ENCODE results near the gene R3HCC1L. TPM values are rescaled to one million over a fixed set of nuclear protein-coding genes. Genes with fewer than 3 reads are reported as not detected.

The R3HCC1L gene
- total RNA-seq, 1 experiment from 2014 or later, result 16.2 TPM

DNA sequence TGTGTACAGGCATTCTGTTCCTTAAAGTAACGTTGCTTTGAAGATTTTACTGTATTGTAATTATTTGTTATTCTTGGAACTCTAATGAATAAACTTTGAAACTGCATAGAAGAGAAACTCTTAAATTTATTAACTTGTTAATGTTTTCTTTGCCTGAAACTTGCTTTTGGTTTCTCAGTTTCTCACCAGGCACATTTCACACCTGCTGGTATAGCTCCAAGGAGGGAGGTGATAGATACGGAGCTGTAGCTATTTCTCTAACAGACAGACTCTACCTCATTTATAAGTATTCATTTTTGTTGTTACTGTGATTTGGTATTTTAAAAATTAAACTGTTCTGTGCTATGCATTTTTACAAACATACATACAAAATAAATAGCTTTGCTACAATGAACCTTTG lies 32.7 kb downstream of the R3HCC1L start:
- ChIA-PET POLR2A (ENCODE audit: low non-redundant PET) (no interaction called here), CTCF (no interaction called here)
- H3K4me3 ChIP-seq (ENCODE audit: low read depth, low read length, poor library complexity, severe bottlenecking), result no peak overlapping the region
- TF ChIP-seq, protein P1, sequence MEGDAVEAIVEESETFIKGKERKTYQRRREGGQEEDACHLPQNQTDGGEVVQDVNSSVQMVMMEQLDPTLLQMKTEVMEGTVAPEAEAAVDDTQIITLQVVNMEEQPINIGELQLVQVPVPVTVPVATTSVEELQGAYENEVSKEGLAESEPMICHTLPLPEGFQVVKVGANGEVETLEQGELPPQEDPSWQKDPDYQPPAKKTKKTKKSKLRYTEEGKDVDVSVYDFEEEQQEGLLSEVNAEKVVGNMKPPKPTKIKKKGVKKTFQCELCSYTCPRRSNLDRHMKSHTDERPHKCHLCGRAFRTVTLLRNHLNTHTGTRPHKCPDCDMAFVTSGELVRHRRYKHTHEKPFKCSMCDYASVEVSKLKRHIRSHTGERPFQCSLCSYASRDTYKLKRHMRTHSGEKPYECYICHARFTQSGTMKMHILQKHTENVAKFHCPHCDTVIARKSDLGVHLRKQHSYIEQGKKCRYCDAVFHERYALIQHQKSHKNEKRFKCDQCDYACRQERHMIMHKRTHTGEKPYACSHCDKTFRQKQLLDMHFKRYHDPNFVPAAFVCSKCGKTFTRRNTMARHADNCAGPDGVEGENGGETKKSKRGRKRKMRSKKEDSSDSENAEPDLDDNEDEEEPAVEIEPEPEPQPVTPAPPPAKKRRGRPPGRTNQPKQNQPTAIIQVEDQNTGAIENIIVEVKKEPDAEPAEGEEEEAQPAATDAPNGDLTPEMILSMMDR (conservative IDR thresholded peaks at IDR 0.05; ENCODE audit: low read depth, low read length), result no peak
- TF ChIP-seq EZH2 (IDR thresholded peaks at IDR 0.05; ENCODE audit: borderline replicate concordance, low read depth, low read length, poor library complexity, severe bottlenecking), result no peak
- no TSS peak for BruUV-seq (replicated peaks)
- no peaks in the 10 kb centered on the region for H3K27me3 ChIP-seq (replicated peaks; ENCODE audit: insufficient read depth, low read depth, low read length, poor library complexity)
- H3K36me3 ChIP-seq (ENCODE audit: insufficient read depth, low read length, poor library complexity, severe bottlenecking), result no peaks in the 10 kb centered on the region
- intact Hi-C loops (cut with micrococcal nuclease; ENCODE audit: unreplicated experiment), result no loop called here
- H3K4me1 ChIP-seq (ENCODE audit: insufficient read depth, low read length, poor library complexity, severe bottlenecking), result peaks cover 5% of the 10 kb centered on the region
- no peak for DNase-seq (ENCODE audit: low spot score)
- H3K27ac ChIP-seq (ENCODE audit: low read depth, low read length, poor library complexity, severe bottlenecking), result no peak overlapping the region
- H3K9me3 ChIP-seq (ENCODE audit: low read depth, low read length, poor library complexity, severe bottlenecking), result no peaks in the 10 kb centered on the region

DNA sequence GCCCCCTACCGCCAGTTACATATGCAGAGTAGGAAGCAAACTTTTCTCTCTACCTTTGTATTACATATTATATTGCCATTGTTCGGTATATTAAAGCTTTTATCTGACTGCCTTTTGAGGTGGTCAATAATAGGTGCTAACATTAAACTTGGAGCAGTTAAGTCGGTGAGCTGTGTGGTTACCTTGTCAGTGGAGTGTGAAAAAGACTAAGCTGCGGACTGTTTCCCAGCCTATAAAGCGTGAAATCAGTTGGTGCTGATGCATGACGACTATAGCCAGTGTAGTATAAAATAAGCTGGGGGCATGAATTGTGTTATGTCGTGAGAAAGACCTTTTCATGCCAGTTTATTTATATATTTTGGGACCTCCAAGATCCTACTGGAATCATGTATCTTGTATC lies 33.7 kb downstream of the R3HCC1L start:
- no TSS peak for BruUV-seq (replicated peaks)
- Histone ChIP-seq H3K27ac (ENCODE audit: low read depth, low read length, poor library complexity, severe bottlenecking) (no peak overlapping the region), H3K27me3 (replicated peaks; ENCODE audit: insufficient read depth, low read depth, low read length, poor library complexity) (no peaks in the 10 kb centered on the region), H3K4me3 (ENCODE audit: low read depth, low read length, poor library complexity, severe bottlenecking) (no peak overlapping the region), H3K4me1 (ENCODE audit: insufficient read depth, low read length, poor library complexity, severe bottlenecking) (peaks cover 5% of the 10 kb centered on the region), H3K9me3 (ENCODE audit: low read depth, low read length, poor library complexity, severe bottlenecking) (no peaks in the 10 kb centered on the region), H3K36me3 (ENCODE audit: insufficient read depth, low read length, poor library complexity, severe bottlenecking) (no peaks in the 10 kb centered on the region)
- ChIA-PET POLR2A (ENCODE audit: low non-redundant PET) (no interaction called here), CTCF (no interaction called here)
- intact Hi-C loops (cut with micrococcal nuclease; ENCODE audit: unreplicated experiment), result no loop called here
- no peak for DNase-seq (ENCODE audit: low spot score)
- TF ChIP-seq EZH2 (IDR thresholded peaks at IDR 0.05; ENCODE audit: borderline replicate concordance, low read depth, low read length, poor library complexity, severe bottlenecking), result no peak
- TF ChIP-seq, protein P1 (conservative IDR thresholded peaks at IDR 0.05; ENCODE audit: low read depth, low read length), result no peak

DNA sequence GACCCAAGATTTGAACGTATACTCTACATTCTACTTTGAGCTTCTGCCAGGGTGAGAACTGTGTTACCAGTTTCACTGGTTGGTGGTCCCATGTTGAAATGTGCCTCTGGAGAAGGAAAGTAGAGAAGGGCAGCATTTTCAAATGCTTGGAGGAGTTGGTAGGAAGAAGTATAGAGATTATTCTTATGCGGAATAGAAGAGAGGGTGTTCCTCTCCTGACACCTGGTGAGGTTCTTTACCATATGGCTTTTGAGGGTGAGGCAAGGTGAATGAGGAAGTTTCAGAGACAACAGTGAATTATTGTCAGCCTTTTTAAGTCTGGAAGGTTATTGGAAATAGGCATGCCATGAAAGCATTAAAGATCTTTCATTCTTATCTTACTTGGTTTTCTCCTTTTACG lies 34.3 kb downstream of the R3HCC1L start:
- intact Hi-C loops (cut with micrococcal nuclease; ENCODE audit: unreplicated experiment), result no loop called here
- no peak for DNase-seq (ENCODE audit: low spot score)
- BruUV-seq (replicated peaks), result no TSS peak
- Histone ChIP-seq H3K9me3 (ENCODE audit: low read depth, low read length, poor library complexity, severe bottlenecking) (no peaks in the 10 kb centered on the region), H3K27ac (ENCODE audit: low read depth, low read length, poor library complexity, severe bottlenecking) (no peak overlapping the region), H3K27me3 (replicated peaks; ENCODE audit: insufficient read depth, low read depth, low read length, poor library complexity) (no peaks in the 10 kb centered on the region), H3K4me3 (ENCODE audit: low read depth, low read length, poor library complexity, severe bottlenecking) (no peak overlapping the region), H3K4me1 (ENCODE audit: insufficient read depth, low read length, poor library complexity, severe bottlenecking) (peaks cover 5% of the 10 kb centered on the region), H3K36me3 (ENCODE audit: insufficient read depth, low read length, poor library complexity, severe bottlenecking) (no peaks in the 10 kb centered on the region)
- CTCF ChIA-PET, result interaction anchor here (0.5 to 2.6 kb wide), 2 partner anchors 141 to 1078 kb away, joined by 3 to 16 read pairs; no protein-coding TSS in a partner anchor
- TF ChIP-seq, protein P1 (conservative IDR thresholded peaks at IDR 0.05; ENCODE audit: low read depth, low read length), result no peak
- no peak for TF ChIP-seq EZH2 (IDR thresholded peaks at IDR 0.05; ENCODE audit: borderline replicate concordance, low read depth, low read length, poor library complexity, severe bottlenecking)
- POLR2A ChIA-PET (ENCODE audit: low non-redundant PET), result no interaction called here

Data from A673 (cell line).